Astrocyte (in vitro differentiated cells and primary cell): ENCODE results near the gene NRP1. TPM values are rescaled to one million over a fixed set of nuclear protein-coding genes. Genes with fewer than 3 reads are reported as not detected.

Experiments used
- DNase-seq: peaks from one replicate; pipeline ENCODE4 v3.0.0-alpha.2; 2010; ENCODE audit warnings: low read depth
- FAIRE-seq: peaks from 2 replicates; lab custom pipeline; 2011; peaks lifted over from hg19 to GRCh38; lab: Jason Lieb, UNC
- H2AFZ ChIP-seq: 2 replicates; pipeline ENCODE4 v1.6.0; 2012; ENCODE audit warnings: low read depth, low read length, inconsistent platforms
- H3K27ac ChIP-seq: 2 replicates; pipeline ENCODE4 v1.5.1; 2011; ENCODE audit warnings: low read depth, low read length, inconsistent platforms
- H3K27me3 ChIP-seq: 2 replicates; pipeline ENCODE4 v1.6.0; 2011; ENCODE audit warnings: low read length, inconsistent platforms; ENCODE audit not compliant: insufficient read depth
- H3K36me3 ChIP-seq: 2 replicates; pipeline ENCODE4 v1.5.1; 2011; ENCODE audit warnings: low read length, inconsistent platforms; ENCODE audit not compliant: insufficient read depth
- H3K4me1 ChIP-seq: 2 replicates; pipeline ENCODE4 v1.5.1; 2011; ENCODE audit warnings: low read length, inconsistent platforms; ENCODE audit not compliant: insufficient read depth
- H3K4me2 ChIP-seq: 2 replicates; pipeline ENCODE4 v1.6.0; 2012; ENCODE audit warnings: low read length, inconsistent platforms
- H3K4me3 ChIP-seq: 2 replicates; pipeline ENCODE4 v1.5.1; 2011; ENCODE audit warnings: low read depth, mild to moderate bottlenecking, low read length, inconsistent platforms; ENCODE audit not compliant: insufficient read depth
- H3K79me2 ChIP-seq: 2 replicates; pipeline ENCODE4 v1.6.0; 2012; ENCODE audit warnings: mild to moderate bottlenecking, low read length, inconsistent platforms; ENCODE audit not compliant: insufficient read depth
- H3K9ac ChIP-seq: 2 replicates; pipeline ENCODE4 v1.6.0; 2012; ENCODE audit warnings: mild to moderate bottlenecking, low read length, inconsistent platforms
- H3K9me3 ChIP-seq: 2 replicates; pipeline ENCODE4 v1.5.1; 2012; ENCODE audit warnings: low read depth, mild to moderate bottlenecking, low read length, inconsistent platforms; ENCODE audit not compliant: insufficient read depth
- H4K20me1 ChIP-seq: 2 replicates; pipeline ENCODE4 v1.6.0; 2012; ENCODE audit warnings: low read length, inconsistent platforms; ENCODE audit not compliant: insufficient read depth
- H3K27ac Mint-ChIP-seq: one replicate; pipeline ENCODE4 v1.8.0; 2021; ENCODE audit warnings: mild to moderate bottlenecking, mixed read lengths; ENCODE audit not compliant: unreplicated experiment
- H3K27me3 Mint-ChIP-seq: one replicate; pipeline ENCODE4 v1.8.0; 2021; ENCODE audit warnings: low read depth, mixed read lengths; ENCODE audit not compliant: unreplicated experiment
- H3K36me3 Mint-ChIP-seq: one replicate; pipeline ENCODE4 v1.8.0; 2021; ENCODE audit warnings: low read depth, mixed read lengths; ENCODE audit not compliant: unreplicated experiment
- H3K4me1 Mint-ChIP-seq: one replicate; pipeline ENCODE4 v1.8.0; 2021; ENCODE audit warnings: low read depth, mixed read lengths; ENCODE audit not compliant: unreplicated experiment
- H3K4me3 Mint-ChIP-seq: one replicate; pipeline ENCODE4 v1.8.0; 2021; ENCODE audit warnings: mild to moderate bottlenecking, moderate library complexity, mixed read lengths; ENCODE audit not compliant: unreplicated experiment
- H3K9me3 Mint-ChIP-seq: one replicate; pipeline ENCODE4 v1.8.0; 2021; ENCODE audit warnings: mild to moderate bottlenecking, mixed read lengths; ENCODE audit not compliant: unreplicated experiment
- EZH2 ChIP-seq: IDR thresholded peaks from 2 replicates; pipeline ENCODE4 v1.6.1; 2012; ENCODE audit warnings: mild to moderate bottlenecking, low read length, inconsistent platforms; ENCODE audit not compliant: insufficient read depth
- total RNA-seq: library from RNA; stranded (reverse); gene quantifications from 2 replicates; pipeline ENCODE4 v1.2.1, GENCODE V29; 2021
- TF ChIP-seq, protein P1 (sequence below): IDR thresholded peaks from 2 replicates; pipeline ENCODE4 v1.5.1; 2011; ENCODE audit warnings: low read depth, mild to moderate bottlenecking, inconsistent platforms, low read length, moderate library complexity; ENCODE audit not compliant: insufficient read depth

The NRP1 gene
- total RNA-seq, 1 donor from 2014 or later, result 59.4 TPM

DNA sequence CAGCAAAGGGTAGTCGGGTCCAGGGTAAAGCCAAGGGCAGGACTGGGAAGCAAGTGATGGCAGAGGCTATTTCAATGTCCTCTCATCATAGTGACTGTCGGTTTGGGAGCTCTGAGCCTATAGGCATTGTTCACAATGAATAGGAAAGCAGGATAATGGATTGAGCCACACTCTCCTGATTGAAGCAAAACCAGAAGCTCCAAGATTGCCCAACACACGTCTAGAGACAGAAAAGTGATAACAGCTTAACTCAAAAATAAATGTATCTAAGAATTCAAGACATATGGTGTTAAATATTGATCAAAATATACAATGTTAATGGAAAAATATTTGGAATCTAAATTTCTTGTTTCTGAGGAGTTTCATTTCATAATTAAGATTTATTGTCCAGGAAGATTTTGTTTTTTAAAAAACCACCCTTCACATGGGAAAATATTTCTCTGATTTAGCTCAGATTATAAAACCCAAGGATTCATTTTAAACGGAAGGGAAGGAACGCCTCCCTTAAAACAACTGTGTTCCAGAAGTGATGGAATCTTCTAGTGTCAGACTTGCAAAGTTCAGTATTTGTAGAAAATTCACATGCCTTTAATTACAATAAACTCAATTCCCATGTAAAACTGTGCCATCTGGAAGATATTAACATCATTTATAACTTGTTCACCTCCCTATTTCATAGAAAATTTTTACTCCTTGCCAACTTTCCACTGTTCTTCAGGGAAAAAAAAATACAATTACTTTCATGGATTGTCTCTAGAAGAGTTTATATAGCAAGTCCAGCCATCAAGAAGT is 54.5 kb downstream of the NRP1 start:
- Histone ChIP-seq H2AFZ (no peak overlapping the region), H3K27ac (no peak overlapping the region), H3K36me3 (peaks cover 8% of the 10 kb centered on the region), H3K27me3 (no peaks in the 10 kb centered on the region), H3K9me3 (no peaks in the 10 kb centered on the region), H3K4me1 (peaks cover 12% of the 10 kb centered on the region), H3K79me2 (peaks cover 91% of the 10 kb centered on the region), H4K20me1 (peaks cover 18% of the 10 kb centered on the region), H3K9ac (no peak overlapping the region), H3K4me3 (no peak overlapping the region), H3K4me2 (no peak overlapping the region)
- peaks cover 3% of the 10 kb centered on the region for H3K36me3 Mint-ChIP-seq
- FAIRE-seq (no peak), DNase-seq (no peak)
- no peaks in the 10 kb centered on the region for H3K9me3 Mint-ChIP-seq
- H3K27ac Mint-ChIP-seq, result no peak overlapping the region
- no peaks in the 10 kb centered on the region for H3K27me3 Mint-ChIP-seq
- TF ChIP-seq EZH2, result no peak
- TF ChIP-seq, protein P1, sequence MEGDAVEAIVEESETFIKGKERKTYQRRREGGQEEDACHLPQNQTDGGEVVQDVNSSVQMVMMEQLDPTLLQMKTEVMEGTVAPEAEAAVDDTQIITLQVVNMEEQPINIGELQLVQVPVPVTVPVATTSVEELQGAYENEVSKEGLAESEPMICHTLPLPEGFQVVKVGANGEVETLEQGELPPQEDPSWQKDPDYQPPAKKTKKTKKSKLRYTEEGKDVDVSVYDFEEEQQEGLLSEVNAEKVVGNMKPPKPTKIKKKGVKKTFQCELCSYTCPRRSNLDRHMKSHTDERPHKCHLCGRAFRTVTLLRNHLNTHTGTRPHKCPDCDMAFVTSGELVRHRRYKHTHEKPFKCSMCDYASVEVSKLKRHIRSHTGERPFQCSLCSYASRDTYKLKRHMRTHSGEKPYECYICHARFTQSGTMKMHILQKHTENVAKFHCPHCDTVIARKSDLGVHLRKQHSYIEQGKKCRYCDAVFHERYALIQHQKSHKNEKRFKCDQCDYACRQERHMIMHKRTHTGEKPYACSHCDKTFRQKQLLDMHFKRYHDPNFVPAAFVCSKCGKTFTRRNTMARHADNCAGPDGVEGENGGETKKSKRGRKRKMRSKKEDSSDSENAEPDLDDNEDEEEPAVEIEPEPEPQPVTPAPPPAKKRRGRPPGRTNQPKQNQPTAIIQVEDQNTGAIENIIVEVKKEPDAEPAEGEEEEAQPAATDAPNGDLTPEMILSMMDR, result no peak
- H3K4me1 Mint-ChIP-seq, result peaks cover 11% of the 10 kb centered on the region
- H3K4me3 Mint-ChIP-seq, result no peak overlapping the region

DNA sequence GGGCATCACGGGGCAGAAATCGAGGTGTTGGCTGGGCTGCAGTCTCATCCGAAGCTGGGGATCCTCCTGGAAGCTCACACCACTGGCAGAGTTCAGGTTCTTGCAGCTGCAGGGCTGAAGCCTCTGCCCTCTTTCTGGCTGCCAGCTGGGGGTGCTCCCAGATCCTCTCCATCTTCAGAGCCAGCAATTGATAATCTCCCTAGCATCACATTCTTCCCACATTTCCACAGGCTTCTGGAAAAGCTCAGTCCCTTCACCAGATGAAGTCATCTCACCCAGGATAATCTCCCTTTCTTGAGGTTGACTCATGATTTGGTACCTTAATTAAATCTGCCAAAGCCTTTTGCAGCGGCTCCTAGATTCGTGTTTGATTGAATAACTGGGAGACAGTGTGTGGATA is 55.2 kb downstream of the NRP1 start:
- Histone ChIP-seq H3K79me2 (peaks cover 91% of the 10 kb centered on the region), H3K4me1 (peaks cover 18% of the 10 kb centered on the region), H3K27ac (no peak overlapping the region), H3K4me3 (no peak overlapping the region), H3K9ac (no peak overlapping the region), H2AFZ (no peak overlapping the region), H3K9me3 (no peaks in the 10 kb centered on the region), H3K27me3 (no peaks in the 10 kb centered on the region), H4K20me1 (peaks cover 14% of the 10 kb centered on the region), H3K4me2 (no peak overlapping the region), H3K36me3 (peaks cover 8% of the 10 kb centered on the region)
- TF ChIP-seq EZH2, result no peak
- Mint-ChIP-seq H3K27ac (no peak overlapping the region), H3K4me3 (no peak overlapping the region), H3K4me1 (peaks cover 11% of the 10 kb centered on the region), H3K27me3 (no peaks in the 10 kb centered on the region), H3K36me3 (peaks cover 6% of the 10 kb centered on the region), H3K9me3 (no peaks in the 10 kb centered on the region)
- DNase-seq, result peak; percentile 63
- FAIRE-seq, result no peak

DNA sequence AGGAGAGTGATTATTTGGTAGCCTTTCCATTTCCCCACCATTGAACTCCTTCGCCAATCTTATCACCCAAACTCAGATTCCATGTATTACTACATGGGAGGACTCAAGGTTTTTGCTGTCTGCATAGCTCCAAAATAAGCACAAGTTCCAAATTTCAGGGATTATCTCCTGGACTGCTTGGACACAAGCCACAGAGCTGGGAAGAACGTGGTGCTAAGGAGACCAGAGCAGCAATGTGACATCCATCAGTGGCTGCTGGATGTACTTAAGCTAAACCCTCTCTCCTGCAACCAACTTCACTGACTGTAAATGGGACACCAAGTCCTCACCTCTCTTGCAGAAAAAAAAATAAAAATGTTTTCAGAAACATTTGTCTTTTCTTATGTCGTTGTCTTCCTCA is 56.3 kb downstream of the NRP1 start:
- Mint-ChIP-seq H3K4me3 (no peak overlapping the region), H3K9me3 (no peaks in the 10 kb centered on the region), H3K27me3 (no peaks in the 10 kb centered on the region), H3K27ac (no peak overlapping the region), H3K4me1 (peaks cover 11% of the 10 kb centered on the region), H3K36me3 (peaks cover 6% of the 10 kb centered on the region)
- Histone ChIP-seq H3K4me3 (no peak overlapping the region), H3K4me1 (peaks cover 29% of the 10 kb centered on the region), H3K9ac (no peak overlapping the region), H3K27ac (no peak overlapping the region), H3K4me2 (no peak overlapping the region), H3K9me3 (no peaks in the 10 kb centered on the region), H4K20me1 (peaks cover 14% of the 10 kb centered on the region), H3K27me3 (no peaks in the 10 kb centered on the region), H3K79me2 (peaks cover 86% of the 10 kb centered on the region), H2AFZ (no peak overlapping the region), H3K36me3 (peaks cover 8% of the 10 kb centered on the region)
- no peak for DNase-seq
- no peak for FAIRE-seq
- no peak for TF ChIP-seq EZH2
- TF ChIP-seq, protein P1, result no peak
